ENCODE results near the gene SCGB3A2. TPM values are rescaled to one million over a fixed set of nuclear protein-coding genes. Genes with fewer than 3 reads are reported as not detected.

The SCGB3A2 gene
- total RNA-seq, 1 experiment from 2014 or later = 0.51 TPM

GRCh38 chr5:147904110-147904509 is 25.6 kb downstream of the SCGB3A2 start:
- ChIA-PET POLR2A (ENCODE audit: unreplicated experiment) (interaction anchor here (0.5 kb wide), 1 partner anchor 11 kb away, joined by 3 read pairs; no protein-coding TSS in a partner anchor), CTCF (interaction anchor here (1.0 kb wide), 1 partner anchor 30 kb away, joined by 3 read pairs; no protein-coding TSS in a partner anchor)
- H3K36me3 ChIP-seq (ENCODE audit: low read depth, low read length) = peaks cover 34% of the 10 kb centered on the region
- peaks cover 67% of the 10 kb centered on the region for H3K79me2 ChIP-seq (ENCODE audit: low read length)
- H3K4me2 ChIP-seq (ENCODE audit: low read length) = peak overlapping the region; percentile 83
- H2AFZ ChIP-seq (ENCODE audit: low read length) = no peak overlapping the region
- ATAC-seq (peak; percentile 14; the same call in 1 of the 2 replicates), DNase-seq (peak; percentile 85)
- no peaks in the 10 kb centered on the region for H3K9me2 ChIP-seq (replicated peaks; ENCODE audit: low read length)
- TF ChIP-seq CTCF (conservative IDR thresholded peaks at IDR 0.05; ENCODE audit: low read depth, low read length) (no peak), EZH2phosphoT487 (IDR thresholded peaks at IDR 0.05; ENCODE audit: borderline replicate concordance, low read length) (no peak), EZH2 (IDR thresholded peaks at IDR 0.05; ENCODE audit: low read length, unreplicated experiment) (no peak)
- intact Hi-C loops (cut with micrococcal nuclease) = no loop called here
- H3K27me3 ChIP-seq (ENCODE audit: low read length) = no peaks in the 10 kb centered on the region
- BruUV-seq (replicated peaks) = no TSS peak
- peaks cover 27% of the 10 kb centered on the region for H3F3A ChIP-seq (ENCODE audit: low read length, unreplicated experiment)
- peak overlapping the region; percentile 67 for H3K4me3 ChIP-seq (ENCODE audit: low read length)
- no peaks in the 10 kb centered on the region for H4K20me1 ChIP-seq (ENCODE audit: low read length)
- peak overlapping the region; percentile 97 for H3K27ac ChIP-seq (ENCODE audit: low read length)
- no peaks in the 10 kb centered on the region for H3K9me3 ChIP-seq (ENCODE audit: low read length)
- peaks cover 76% of the 10 kb centered on the region for H3K4me1 ChIP-seq (ENCODE audit: insufficient read depth, low read length)
- H3K9ac ChIP-seq (ENCODE audit: low read length) = peak overlapping the region; percentile 89

- peak within 1 kb of the TSS; percentile 94 for H3K27ac ChIP-seq (ENCODE audit: low read length)
- peak; percentile 66 for ATAC-seq
- no TSS peak for BruUV-seq (replicated peaks)
- no peaks in the 10 kb centered on the region for H3K9me3 ChIP-seq (ENCODE audit: low read length)
- H3K4me2 ChIP-seq (ENCODE audit: low read length) = peak within 1 kb of the TSS; percentile 83
- intact Hi-C loops (cut with micrococcal nuclease) = no loop called here
- DNase-seq = peak; percentile 96
- no peaks in the 10 kb centered on the region for H4K20me1 ChIP-seq (ENCODE audit: low read length)
- peaks cover 52% of the 10 kb centered on the region for H3K4me1 ChIP-seq (ENCODE audit: insufficient read depth, low read length)
- H3K4me3 ChIP-seq (ENCODE audit: low read length) = peak within 1 kb of the TSS; percentile 68
- TF ChIP-seq EZH2 (IDR thresholded peaks at IDR 0.05; ENCODE audit: low read length, unreplicated experiment) (no peak), CTCF (conservative IDR thresholded peaks at IDR 0.05; ENCODE audit: low read depth, low read length) (no peak), EZH2phosphoT487 (IDR thresholded peaks at IDR 0.05; ENCODE audit: borderline replicate concordance, low read length) (no peak)
- H3K9ac ChIP-seq (ENCODE audit: low read length) = peak within 1 kb of the TSS; percentile 89
- H3K9me2 ChIP-seq (replicated peaks; ENCODE audit: low read length) = no peaks in the 10 kb centered on the region
- peaks cover 56% of the 10 kb centered on the region for H3K79me2 ChIP-seq (ENCODE audit: low read length)
- POLR2A ChIA-PET (ENCODE audit: unreplicated experiment) = no interaction called here
- H3F3A ChIP-seq (ENCODE audit: low read length, unreplicated experiment) = peaks cover 6% of the 10 kb centered on the region
- H3K36me3 ChIP-seq (ENCODE audit: low read depth, low read length) = peaks cover 19% of the 10 kb centered on the region
- CTCF ChIA-PET = interaction anchor here (1.5 kb wide), 1 partner anchor 48 kb away, joined by 3 read pairs; no protein-coding TSS in a partner anchor
- peak within 1 kb of the TSS; percentile 22; the same call in 1 of the 2 replicates for H2AFZ ChIP-seq (ENCODE audit: low read length)
- no peaks in the 10 kb centered on the region for H3K27me3 ChIP-seq (ENCODE audit: low read length)
These were observed 28.0 kb downstream of the SCGB3A2 start, which contains the start of gene C5orf46 for GRCh38 chr5:147906326-147907095. TSS of gene C5orf46 (minus strand) at chr5:147906538. CDS start at chr5:147906501, 37 bp downstream.

GRCh38 chr5:147911427-147911826 is 32.9 kb downstream of the SCGB3A2 start:
- no TSS peak for BruUV-seq (replicated peaks)

More at GRCh38 chr5:147911427-147911826, 32.9 kb downstream of the SCGB3A2 start:
- Histone ChIP-seq H3K4me1 (ENCODE audit: insufficient read depth, low read length) (peaks cover 49% of the 10 kb centered on the region), H3K79me2 (ENCODE audit: low read length) (peaks cover 30% of the 10 kb centered on the region), H3K9ac (ENCODE audit: low read length) (no peak overlapping the region), H3K9me2 (replicated peaks; ENCODE audit: low read length) (no peaks in the 10 kb centered on the region), H3K27me3 (ENCODE audit: low read length) (no peaks in the 10 kb centered on the region), H3F3A (ENCODE audit: low read length, unreplicated experiment) (peaks cover 3% of the 10 kb centered on the region), H2AFZ (ENCODE audit: low read length) (no peak overlapping the region), H3K4me2 (ENCODE audit: low read length) (no peak overlapping the region), H3K4me3 (ENCODE audit: low read length) (no peak overlapping the region), H4K20me1 (ENCODE audit: low read length) (no peaks in the 10 kb centered on the region), H3K36me3 (ENCODE audit: low read depth, low read length) (no peaks in the 10 kb centered on the region), H3K9me3 (ENCODE audit: low read length) (no peaks in the 10 kb centered on the region), H3K27ac (ENCODE audit: low read length) (no peak overlapping the region)
- no peak for TF ChIP-seq CTCF (conservative IDR thresholded peaks at IDR 0.05; ENCODE audit: low read depth, low read length)
- ATAC-seq (no peak), DNase-seq (no peak)
- intact Hi-C loops (cut with micrococcal nuclease) = no loop called here
- POLR2A ChIA-PET (ENCODE audit: unreplicated experiment) = no interaction called here
- CTCF ChIA-PET = no interaction called here

Measured in PC-3 (cell line).